Measurements from ENCODE around the gene IL20. TPM values are rescaled to one million over a fixed set of nuclear protein-coding genes. Genes with fewer than 3 reads are reported as not detected.

IL20 gene
- polyA plus RNA-seq, 1 donor: 0.06 TPM

- H3K27me3 ChIP-seq (ENCODE audit: control insufficient read depth, insufficient read depth, low read length): no peaks in the 10 kb centered on the region
- H3K9me3 ChIP-seq (ENCODE audit: control insufficient read depth, low read depth, low read length): no peaks in the 10 kb centered on the region
- no peak for DNase-seq
- no CpG with 5 or more reads among the region's 5 CpGs for WGBS (ENCODE audit: insufficient coverage, low lambda C conversion rate)
- no peak overlapping the region for H3K27ac ChIP-seq (ENCODE audit: low read length)
- no peak overlapping the region for H3K4me3 ChIP-seq (ENCODE audit: low read length)
- no peaks in the 10 kb centered on the region for H3K4me1 ChIP-seq (ENCODE audit: control insufficient read depth, insufficient read depth, low read length)
- no peaks in the 10 kb centered on the region for H3K36me3 ChIP-seq (ENCODE audit: control insufficient read depth, insufficient read depth, low read length)
Measured at GRCh38 chr1:206899717-206900116, 34.3 kb downstream of the IL20 start.

- H3K9me3 ChIP-seq (ENCODE audit: control insufficient read depth, low read depth, low read length): no peaks in the 10 kb centered on the region
- DNase-seq: no peak
- no peak overlapping the region for H3K4me3 ChIP-seq (ENCODE audit: low read length)
- H3K4me1 ChIP-seq (ENCODE audit: control insufficient read depth, insufficient read depth, low read length): no peaks in the 10 kb centered on the region
- H3K27ac ChIP-seq (ENCODE audit: low read length): no peak overlapping the region
- WGBS (ENCODE audit: insufficient coverage, low lambda C conversion rate): no CpG with 5 or more reads among the region's 7 CpGs
- H3K27me3 ChIP-seq (ENCODE audit: control insufficient read depth, insufficient read depth, low read length): no peaks in the 10 kb centered on the region
- no peaks in the 10 kb centered on the region for H3K36me3 ChIP-seq (ENCODE audit: control insufficient read depth, insufficient read depth, low read length)
Measured at GRCh38 chr1:206900149-206900548, 34.7 kb downstream of the IL20 start.

- WGBS (ENCODE audit: insufficient coverage, low lambda C conversion rate): no CpG with 5 or more reads among the region's 6 CpGs
- Histone ChIP-seq H3K4me3 (ENCODE audit: low read length) (no peak overlapping the region), H3K36me3 (ENCODE audit: control insufficient read depth, insufficient read depth, low read length) (no peaks in the 10 kb centered on the region), H3K9me3 (ENCODE audit: control insufficient read depth, low read depth, low read length) (no peaks in the 10 kb centered on the region), H3K27ac (ENCODE audit: low read length) (no peak overlapping the region), H3K4me1 (ENCODE audit: control insufficient read depth, insufficient read depth, low read length) (no peaks in the 10 kb centered on the region), H3K27me3 (ENCODE audit: control insufficient read depth, insufficient read depth, low read length) (no peaks in the 10 kb centered on the region)
- no peak for DNase-seq
Measured at GRCh38 chr1:206901944-206902343, 36.5 kb downstream of the IL20 start.

GRCh38 chr1:206902702-206903101, 37.3 kb downstream of the IL20 start:
- H3K4me3 ChIP-seq (ENCODE audit: low read length): no peak overlapping the region
- no peaks in the 10 kb centered on the region for H3K4me1 ChIP-seq (ENCODE audit: control insufficient read depth, insufficient read depth, low read length)
- no peaks in the 10 kb centered on the region for H3K9me3 ChIP-seq (ENCODE audit: control insufficient read depth, low read depth, low read length)
- no peak overlapping the region for H3K27ac ChIP-seq (ENCODE audit: low read length)
- no CpG with 5 or more reads among the region's 1 CpG for WGBS (ENCODE audit: insufficient coverage, low lambda C conversion rate)
- DNase-seq: no peak
- no peaks in the 10 kb centered on the region for H3K36me3 ChIP-seq (ENCODE audit: control insufficient read depth, insufficient read depth, low read length)
- H3K27me3 ChIP-seq (ENCODE audit: control insufficient read depth, insufficient read depth, low read length): no peaks in the 10 kb centered on the region

- WGBS (ENCODE audit: insufficient coverage, low lambda C conversion rate): 100% methylated on average over 1 of the region's 2 CpGs
Measured at GRCh38 chr1:206903687-206904086, 38.3 kb downstream of the IL20 start.

GRCh38 chr1:206904423-206905142, 39.2 kb downstream of the IL20 start:
- H3K4me3 ChIP-seq (ENCODE audit: low read length): no peak overlapping the region
- peaks cover 7% of the 10 kb centered on the region for H3K4me1 ChIP-seq (ENCODE audit: control insufficient read depth, insufficient read depth, low read length)
- DNase-seq: no peak
- H3K36me3 ChIP-seq (ENCODE audit: control insufficient read depth, insufficient read depth, low read length): no peaks in the 10 kb centered on the region
- WGBS (ENCODE audit: insufficient coverage, low lambda C conversion rate): no CpG with 5 or more reads among the region's 10 CpGs
- H3K27ac ChIP-seq (ENCODE audit: low read length): no peak overlapping the region
- H3K9me3 ChIP-seq (ENCODE audit: control insufficient read depth, low read depth, low read length): no peaks in the 10 kb centered on the region
- peaks cover under 1% of the 10 kb centered on the region for H3K27me3 ChIP-seq (ENCODE audit: control insufficient read depth, insufficient read depth, low read length)

More at GRCh38 chr1:206903687-206904086, 38.3 kb downstream of the IL20 start:
- Histone ChIP-seq H3K4me1 (ENCODE audit: control insufficient read depth, insufficient read depth, low read length) (peaks cover 7% of the 10 kb centered on the region), H3K27me3 (ENCODE audit: control insufficient read depth, insufficient read depth, low read length) (no peaks in the 10 kb centered on the region), H3K9me3 (ENCODE audit: control insufficient read depth, low read depth, low read length) (no peaks in the 10 kb centered on the region), H3K36me3 (ENCODE audit: control insufficient read depth, insufficient read depth, low read length) (no peaks in the 10 kb centered on the region), H3K27ac (ENCODE audit: low read length) (no peak overlapping the region), H3K4me3 (ENCODE audit: low read length) (no peak overlapping the region)
- no peak for DNase-seq

- no peak for DNase-seq
- WGBS (ENCODE audit: insufficient coverage, low lambda C conversion rate): no CpG with 5 or more reads among the region's 4 CpGs
Measured at GRCh38 chr1:206905295-206906164, 40.1 kb downstream of the IL20 start.

GRCh38 chr1:206907304-206907991, 42.0 kb downstream of the IL20 start:
- no peak overlapping the region for H3K4me3 ChIP-seq (ENCODE audit: low read length)
- no CpG with 5 or more reads among the region's 23 CpGs for WGBS (ENCODE audit: insufficient coverage, low lambda C conversion rate)
- H3K27me3 ChIP-seq (ENCODE audit: control insufficient read depth, insufficient read depth, low read length): peaks cover 8% of the 10 kb centered on the region
- no peak overlapping the region for H3K27ac ChIP-seq (ENCODE audit: low read length)
- DNase-seq: no peak
- H3K9me3 ChIP-seq (ENCODE audit: control insufficient read depth, low read depth, low read length): peaks cover 3% of the 10 kb centered on the region
- no peaks in the 10 kb centered on the region for H3K36me3 ChIP-seq (ENCODE audit: control insufficient read depth, insufficient read depth, low read length)
- H3K4me1 ChIP-seq (ENCODE audit: control insufficient read depth, insufficient read depth, low read length): peaks cover 13% of the 10 kb centered on the region

More at GRCh38 chr1:206905295-206906164, 40.1 kb downstream of the IL20 start:
- Histone ChIP-seq H3K27ac (ENCODE audit: low read length) (no peak overlapping the region), H3K27me3 (ENCODE audit: control insufficient read depth, insufficient read depth, low read length) (peaks cover 8% of the 10 kb centered on the region), H3K9me3 (ENCODE audit: control insufficient read depth, low read depth, low read length) (peaks cover 3% of the 10 kb centered on the region), H3K4me1 (ENCODE audit: control insufficient read depth, insufficient read depth, low read length) (peaks cover 13% of the 10 kb centered on the region), H3K4me3 (ENCODE audit: low read length) (no peak overlapping the region), H3K36me3 (ENCODE audit: control insufficient read depth, insufficient read depth, low read length) (no peaks in the 10 kb centered on the region)

GRCh38 chr1:206908038-206908437, 42.6 kb downstream of the IL20 start:
- Histone ChIP-seq H3K27me3 (ENCODE audit: control insufficient read depth, insufficient read depth, low read length) (peaks cover 8% of the 10 kb centered on the region), H3K9me3 (ENCODE audit: control insufficient read depth, low read depth, low read length) (peaks cover 3% of the 10 kb centered on the region), H3K4me1 (ENCODE audit: control insufficient read depth, insufficient read depth, low read length) (peaks cover 13% of the 10 kb centered on the region), H3K4me3 (ENCODE audit: low read length) (no peak overlapping the region), H3K27ac (ENCODE audit: low read length) (no peak overlapping the region), H3K36me3 (ENCODE audit: control insufficient read depth, insufficient read depth, low read length) (no peaks in the 10 kb centered on the region)
- DNase-seq: no peak
- no CpG with 5 or more reads among the region's 10 CpGs for WGBS (ENCODE audit: insufficient coverage, low lambda C conversion rate)

- peak; percentile 75 to 91 for DNase-seq
- H3K4me1 ChIP-seq (ENCODE audit: control insufficient read depth, insufficient read depth, low read length): peaks cover 13% of the 10 kb centered on the region
- no peaks in the 10 kb centered on the region for H3K36me3 ChIP-seq (ENCODE audit: control insufficient read depth, insufficient read depth, low read length)
- peaks cover 8% of the 10 kb centered on the region for H3K27me3 ChIP-seq (ENCODE audit: control insufficient read depth, insufficient read depth, low read length)
- peak overlapping the region; percentile 3 for H3K27ac ChIP-seq (ENCODE audit: low read length)
- peak overlapping the region; percentile 25 for H3K4me3 ChIP-seq (ENCODE audit: low read length)
- H3K9me3 ChIP-seq (ENCODE audit: control insufficient read depth, low read depth, low read length): peaks cover 3% of the 10 kb centered on the region
- no CpG with 5 or more reads among the region's 69 CpGs for WGBS (ENCODE audit: insufficient coverage, low lambda C conversion rate)
Measured at GRCh38 chr1:206909161-206909882, 43.9 kb downstream of the IL20 start.

All from large intestine (tissue), 3 donors.